ENCODE results near the gene ZBTB17. TPM values are rescaled to one million over a fixed set of nuclear protein-coding genes. Genes with fewer than 3 reads are reported as not detected.

The ZBTB17 gene
- total and polyA plus RNA-seq, 10 of the 15 experiments (the other 5 are each of a cell fraction or from before 2014, with no cell fraction given): 0.87 to 59.4 (median 38.7) TPM

- peaks cover 10% of the 10 kb centered on the region; the same call in 2 of the 3 replicates for H3K9me3 ChIP-seq (replicated peaks; ENCODE audit: control insufficient read depth, insufficient read depth, low read length)
- ChIA-PET POLR2A (interaction anchor here (0.6 to 3.5 kb wide), 8 partner anchors 10 to 139 kb away, joined by 3 to 45 read pairs (median 4); no protein-coding TSS in a partner anchor), CTCF (interaction anchor here (0.6 to 5.1 kb wide), 3 partner anchors 11 to 391 kb away, joined by 3 to 68 read pairs (median 8); no protein-coding TSS in a partner anchor), SMC1A (ENCODE audit: uncharacterized antibody, unreplicated experiment) (interaction anchor here (0.7 to 5.0 kb wide), 12 partner anchors 9 to 158 kb away, joined by 3 to 53 read pairs (median 4); no protein-coding TSS in a partner anchor), RAD21 (ENCODE audit: unreplicated experiment) (interaction anchor here (0.8 to 5.3 kb wide), 13 partner anchors 12 to 158 kb away, joined by 3 to 116 read pairs (median 4); partner anchors contain the start of gene SPEN)
- no peak for ATAC-seq
- H3K4me1 ChIP-seq (ENCODE audit: control insufficient read depth, insufficient read depth, low read length): peaks cover 4% of the 10 kb centered on the region
- H3K27me3 ChIP-seq (replicated peaks in 1 of 2; ENCODE audit: control insufficient read depth in 2 of 2, insufficient read depth in 2 of 2, low read length in 1 of 2): no peaks in the 10 kb centered on the region
- no peak for DNase-seq (ENCODE audit: low read depth, low spot score)
- no peaks in the 10 kb centered on the region for H4K20me1 ChIP-seq (ENCODE audit: control insufficient read depth, insufficient read depth)
- H3K79me2 ChIP-seq (ENCODE audit: control insufficient read depth, insufficient read depth, low read length): peaks cover 20% of the 10 kb centered on the region
- WGBS (ENCODE audit: insufficient coverage, insufficient replicate concordance, low lambda C conversion rate, missing lambda C conversion rate): 94% methylated on average over 4 of the region's 4 CpGs
- H3K9ac ChIP-seq (ENCODE audit: control insufficient read depth, insufficient read depth, low read length): no peak overlapping the region
- in situ Hi-C loops (cut with MboI): no loop called here
- H3K27ac ChIP-seq (ENCODE audit: control insufficient read depth, insufficient read depth): no peak overlapping the region
- no peak for FAIRE-seq
- BruUV-seq (replicated peaks): no TSS peak
- H3K4me3 ChIP-seq: peak overlapping the region; percentile 95; the same call in 1 of the 2 replicates
- H3K4me2 ChIP-seq (ENCODE audit: control insufficient read depth, insufficient read depth): no peak overlapping the region; the same call in 1 of the 2 replicates
- intact Hi-C loops (cut with micrococcal nuclease; ENCODE audit: unreplicated experiment): loop anchor here (10.0 kb wide), 1 partner anchor 449 kb away; the partner anchor contains the start of genes CASP9 and DNAJC16
- no peak overlapping the region for H2AFZ ChIP-seq (ENCODE audit: control insufficient read depth, low read depth, low read length)
- peaks cover 10 to 22% of the 10 kb centered on the region in 2 experiments for H3K36me3 ChIP-seq (ENCODE audit: control insufficient read depth in 2 of 2, insufficient read depth in 2 of 2, low read length in 1 of 2)
- TF ChIP-seq LARP7 (IDR thresholded peaks at IDR 0.05): no peak
- TF ChIP-seq MLLT1 (IDR thresholded peaks at IDR 0.05): no peak
- no peak for TF ChIP-seq ZNF592 (IDR thresholded peaks at IDR 0.05)
- TF ChIP-seq ATF7 (IDR thresholded peaks at IDR 0.05; ENCODE audit: low read depth): no peak
Observed at GRCh38 chr1:15973772-15974171, 2.1 kb downstream of the ZBTB17 start.
